Adipose tissue (tissue), 3 donors: ENCODE data around the gene SLC39A11. TPM values are rescaled to one million over a fixed set of nuclear protein-coding genes. Genes with fewer than 3 reads are reported as not detected.
"Not testable (repeated sequence)": the region's sequence is repeated elsewhere in the genome, so short reads cannot be mapped to it uniquely, and the experiment has no call there.

Source experiments
- H3K27ac ChIP-seq: one replicate; pipeline ENCODE4 v1.5.1; 2013; ENCODE audit warnings: low read depth, low read length
- WGBS, 3 donors: extraction: QIAGEN DNeasy Blood & Tissue Kit; methylation state at CpG; one replicate each; pipeline ENCODE4 v1.1.7; 2013; 5-methylcytosine and 5-hydroxymethylcytosine counted together
- polyA plus RNA-seq, 3 donors: library from polyadenylated mRNA; stranded (reverse); fragments of 200-250 nt; gene quantifications; one replicate each; pipeline ENCODE4 v1.2.3, GENCODE V29; 2013
- donor health status: healthy with polysubstance abuse.
- donor health status: Bipolar disorder and iron deficiency.
- donor health status: healthy.

Gene SLC39A11
- polyA plus RNA-seq, 3 donors = 6.1 to 19.4 (median 7.6) TPM

DNA sequence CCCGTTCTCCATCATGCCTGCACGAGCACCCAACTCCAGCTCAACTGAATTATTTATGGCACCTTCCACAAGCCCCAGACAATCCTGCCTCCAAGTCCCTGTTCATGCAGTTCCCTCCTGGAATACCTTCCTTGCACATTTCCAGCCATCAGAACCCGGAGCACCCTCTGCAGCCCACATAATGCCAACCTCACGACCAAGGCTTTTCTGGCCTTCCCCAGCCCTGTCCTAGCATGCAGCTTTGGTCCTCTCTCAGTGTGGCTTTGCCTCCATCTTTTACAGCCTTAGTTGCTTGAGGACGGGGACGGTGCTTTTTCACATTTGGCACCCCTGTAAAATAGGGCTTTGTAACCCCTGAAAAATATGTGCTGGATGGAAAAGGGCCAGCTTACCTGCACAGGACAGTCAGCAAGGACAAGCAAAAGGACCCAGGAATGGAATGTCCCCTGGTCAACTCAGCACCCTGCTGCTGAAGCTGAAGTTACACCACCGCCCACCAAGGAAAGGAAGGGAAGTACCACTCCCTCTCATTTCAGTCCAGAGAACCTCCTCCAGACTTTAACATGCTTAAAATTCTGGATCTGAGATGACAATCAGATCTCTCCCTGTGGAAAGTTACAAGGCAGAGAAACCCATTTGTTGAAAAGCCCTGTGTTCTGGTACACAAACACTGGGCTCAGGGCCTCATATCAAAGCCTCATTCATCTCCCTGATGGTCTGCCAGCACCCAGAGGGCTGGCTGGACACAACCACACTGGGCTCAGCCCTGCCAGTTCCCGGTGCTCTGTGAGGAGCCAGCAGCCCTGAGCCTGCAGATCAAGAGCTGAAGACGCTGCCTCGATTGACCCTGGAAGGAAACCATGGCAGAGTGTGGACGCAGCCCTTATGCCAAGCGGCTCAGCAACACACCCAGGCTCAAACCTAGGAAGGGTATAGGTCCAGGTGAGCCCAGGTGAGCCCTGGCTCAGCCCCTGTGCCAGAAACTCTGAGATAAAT is 2.9 kb downstream of the SLC39A11 start:
- H3K27ac ChIP-seq = no peak overlapping the region

DNA sequence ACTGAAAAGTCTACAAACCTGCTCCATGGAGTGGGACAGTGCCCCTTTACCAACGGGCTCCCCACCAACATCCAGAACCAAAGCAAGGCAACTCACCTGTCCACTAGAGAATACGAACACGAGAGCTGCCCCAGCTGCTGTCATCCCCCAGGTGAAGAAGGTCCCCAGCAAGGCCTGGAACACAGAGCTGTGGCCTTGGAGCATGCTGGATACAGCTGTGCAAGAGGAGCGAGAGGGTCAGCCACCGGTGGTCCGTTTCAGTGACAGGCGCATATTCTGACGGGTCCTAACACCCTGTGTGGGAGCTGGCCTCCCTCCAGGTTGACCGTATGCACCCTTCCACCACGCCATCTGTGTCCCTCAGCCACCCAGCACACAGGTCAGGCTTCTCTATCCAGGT is 3.9 kb downstream of the SLC39A11 start:
- 85 to 95% (median 90%) methylated on average over 10 of the region's 10 CpGs for WGBS, 3 donors
- H3K27ac ChIP-seq = no peak overlapping the region

More for the DNA sequence above, 2.9 kb downstream of the SLC39A11 start:
- WGBS, 3 donors = 76 to 84% (median 78%) methylated on average over 12 of the region's 12 CpGs

DNA sequence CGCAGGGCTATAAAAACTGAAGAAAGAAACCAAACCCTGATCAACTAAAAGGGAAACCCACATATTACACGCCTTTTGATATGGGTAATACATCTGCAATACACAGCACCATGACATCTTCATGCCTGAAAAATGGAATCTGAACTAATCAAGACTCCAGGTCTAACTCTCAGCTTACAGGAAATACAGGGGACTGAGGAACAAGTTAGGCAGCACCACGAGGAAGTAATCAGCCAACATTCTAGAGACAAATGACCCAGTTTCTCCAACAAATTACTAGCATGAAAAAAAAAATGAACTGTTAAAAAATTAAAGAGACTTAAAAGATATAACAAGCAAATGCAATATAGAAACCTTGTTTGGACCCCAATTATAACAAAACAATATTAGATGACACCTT is 9.1 kb downstream of the SLC39A11 start:
- no peak overlapping the region for H3K27ac ChIP-seq
- WGBS, 3 donors = 44 to 57% (median 50%) methylated on average over 3 of the region's 3 CpGs

DNA sequence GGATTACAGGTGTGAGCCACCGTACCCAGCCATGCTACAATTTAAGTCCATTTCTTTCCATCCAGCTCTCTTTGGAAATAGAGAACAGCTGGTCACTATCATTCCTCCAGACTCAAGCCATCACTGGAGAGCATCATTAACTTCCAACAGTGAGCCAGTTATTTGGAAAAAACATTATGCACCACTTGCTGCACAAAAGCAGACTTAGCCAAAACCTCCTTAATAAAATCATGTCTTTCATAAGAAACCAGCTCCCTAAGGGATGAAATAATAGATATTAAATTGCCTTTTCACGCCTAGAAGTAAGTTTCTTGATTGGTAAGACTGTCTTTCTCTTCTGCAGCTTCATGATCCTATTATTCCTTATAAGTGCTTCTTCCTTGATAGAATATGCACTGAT is 17.9 kb downstream of the SLC39A11 start:
- WGBS, 3 donors = 78 to 89% (median 86%) methylated on average over 2 of the region's 2 CpGs

DNA sequence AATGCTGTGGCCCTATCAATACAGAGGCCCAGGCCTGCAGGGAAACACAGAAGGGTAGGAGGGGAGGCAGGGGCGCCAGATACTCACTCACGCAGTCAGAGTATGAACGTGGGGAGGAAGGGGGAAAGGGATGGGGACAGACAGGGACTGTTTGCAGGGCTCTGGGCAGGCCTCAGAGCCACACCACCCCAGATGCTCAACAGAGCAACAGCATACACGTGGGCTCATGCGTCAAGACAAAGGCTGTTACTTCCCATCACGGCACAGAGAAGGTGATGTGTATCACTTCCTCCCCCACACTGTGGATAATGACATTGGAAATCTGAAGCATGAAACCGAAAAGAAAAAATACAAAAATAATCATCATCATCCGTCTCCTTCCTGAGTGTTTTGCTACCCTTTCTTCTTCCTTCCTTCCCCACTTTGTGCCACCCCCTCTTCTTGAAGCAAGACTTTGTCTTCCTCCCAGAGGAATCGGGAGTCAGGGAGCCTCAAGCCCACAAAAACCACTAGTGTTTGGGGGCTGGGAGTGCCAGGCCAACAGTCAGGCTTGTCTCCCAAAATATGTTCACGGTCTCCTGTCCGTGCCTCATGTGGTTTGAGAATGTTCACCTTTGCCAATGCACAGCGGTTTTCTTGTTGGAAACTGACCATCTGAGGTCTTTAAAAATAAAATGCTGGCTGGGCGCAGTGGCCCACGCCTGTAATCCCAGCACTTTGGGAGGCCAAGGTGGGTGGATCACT is 20.1 kb downstream of the SLC39A11 start:
- H3K27ac ChIP-seq = no peak overlapping the region
- WGBS, 3 donors = 66 to 87% (median 71%) methylated on average over 14 of the region's 14 CpGs

More for the DNA sequence above, 17.9 kb downstream of the SLC39A11 start:
- H3K27ac ChIP-seq = no peak overlapping the region

DNA sequence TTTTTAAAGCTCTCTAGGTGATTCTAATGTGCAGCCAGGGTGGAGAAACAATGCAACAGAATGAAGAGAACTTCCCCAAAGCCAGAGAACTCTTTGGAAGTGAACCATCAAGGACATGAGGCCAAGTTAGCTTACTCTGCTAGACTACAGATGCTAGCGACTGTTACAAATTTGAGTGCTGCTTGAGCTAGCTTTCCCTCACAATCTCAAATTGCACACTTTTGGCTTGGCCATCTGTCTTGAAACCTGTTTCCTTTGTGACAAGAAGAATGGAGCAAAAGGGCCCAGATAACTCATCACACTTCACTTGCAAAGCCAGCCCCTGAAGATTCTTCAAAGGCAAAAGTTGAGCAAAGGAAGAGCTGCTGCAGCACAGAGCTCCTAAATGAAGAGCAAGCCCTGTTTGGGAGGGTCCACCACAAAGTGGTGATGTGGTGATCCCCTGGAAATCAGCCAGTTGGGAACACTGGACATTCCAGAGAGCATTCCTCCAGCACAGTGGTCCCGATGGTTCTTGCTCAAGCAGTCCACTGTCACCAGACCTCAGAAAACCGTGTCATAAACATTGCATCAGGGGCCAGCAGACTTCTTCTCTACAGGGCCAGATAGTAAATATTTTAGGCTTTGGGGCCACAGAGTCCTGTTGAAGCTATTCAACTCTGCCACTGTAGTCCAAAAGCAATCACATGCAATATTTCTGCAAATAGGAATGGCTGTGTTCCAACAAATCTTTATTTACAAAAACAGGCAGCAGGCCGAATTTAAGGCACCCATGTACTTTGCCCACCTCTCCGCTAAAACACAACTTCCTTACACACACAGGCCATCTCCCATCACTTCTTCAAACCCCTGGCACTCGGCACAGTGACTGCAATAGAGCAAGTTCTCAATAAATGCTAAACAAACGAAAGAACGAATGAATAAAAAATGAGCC is 21.2 kb downstream of the SLC39A11 start:
- no peak overlapping the region for H3K27ac ChIP-seq
- 68 to 88% (median 70%) methylated on average over 8 of the region's 8 CpGs for WGBS, 3 donors

DNA sequence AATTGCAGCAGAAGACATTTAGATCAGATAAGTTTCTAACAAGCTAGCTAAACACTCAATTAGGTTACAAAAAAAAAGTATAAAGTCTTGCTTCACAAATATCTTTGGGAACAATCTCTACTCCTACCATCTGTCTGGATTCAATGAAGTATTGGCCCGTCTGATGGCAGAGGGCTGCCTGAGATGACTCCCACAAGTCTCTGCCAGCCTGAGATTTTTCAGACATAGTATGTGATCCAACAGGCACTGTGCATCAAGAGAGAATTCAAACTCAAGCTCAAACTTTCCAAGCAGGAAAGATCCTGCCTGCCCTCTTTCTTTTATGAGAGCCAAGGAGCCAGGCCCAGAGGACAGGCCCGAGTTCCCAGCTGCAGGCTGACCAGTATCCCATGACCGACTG is 22.6 kb downstream of the SLC39A11 start:
- 60 to 97% (median 91%) methylated on average over 3 of the region's 3 CpGs for WGBS, 3 donors
- H3K27ac ChIP-seq = no peak overlapping the region

DNA sequence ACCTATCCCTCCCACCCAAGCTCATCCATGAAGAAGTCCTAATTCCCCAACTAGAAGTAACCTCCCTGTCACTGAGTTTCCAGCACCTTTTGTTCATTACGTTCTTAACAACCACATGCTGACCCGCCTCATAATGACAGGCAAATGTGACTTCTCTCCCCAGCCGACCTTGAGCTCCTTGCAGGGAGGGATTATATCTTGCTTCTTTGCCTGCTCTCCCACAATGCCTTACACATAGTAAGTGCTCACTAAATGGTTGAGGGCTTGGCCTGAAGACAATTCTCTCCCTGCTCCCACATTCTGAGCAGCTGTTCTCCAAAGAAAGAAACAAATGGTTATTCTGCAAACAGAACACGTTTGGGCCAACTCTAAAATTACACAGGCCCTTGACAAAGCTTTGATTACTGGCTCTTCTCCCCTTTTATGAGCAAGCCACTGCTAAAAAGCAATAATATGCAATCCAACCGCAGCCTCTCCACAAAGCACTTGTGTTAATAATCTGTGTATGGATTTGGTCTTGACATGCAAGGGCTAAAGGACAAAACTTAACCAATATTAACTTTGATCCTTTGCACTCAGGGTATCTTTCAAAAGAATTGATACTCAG is 23.2 kb downstream of the SLC39A11 start:
- 65 to 73% (median 70%) methylated on average over 5 of the region's 5 CpGs for WGBS, 3 donors
- no peak overlapping the region for H3K27ac ChIP-seq

DNA sequence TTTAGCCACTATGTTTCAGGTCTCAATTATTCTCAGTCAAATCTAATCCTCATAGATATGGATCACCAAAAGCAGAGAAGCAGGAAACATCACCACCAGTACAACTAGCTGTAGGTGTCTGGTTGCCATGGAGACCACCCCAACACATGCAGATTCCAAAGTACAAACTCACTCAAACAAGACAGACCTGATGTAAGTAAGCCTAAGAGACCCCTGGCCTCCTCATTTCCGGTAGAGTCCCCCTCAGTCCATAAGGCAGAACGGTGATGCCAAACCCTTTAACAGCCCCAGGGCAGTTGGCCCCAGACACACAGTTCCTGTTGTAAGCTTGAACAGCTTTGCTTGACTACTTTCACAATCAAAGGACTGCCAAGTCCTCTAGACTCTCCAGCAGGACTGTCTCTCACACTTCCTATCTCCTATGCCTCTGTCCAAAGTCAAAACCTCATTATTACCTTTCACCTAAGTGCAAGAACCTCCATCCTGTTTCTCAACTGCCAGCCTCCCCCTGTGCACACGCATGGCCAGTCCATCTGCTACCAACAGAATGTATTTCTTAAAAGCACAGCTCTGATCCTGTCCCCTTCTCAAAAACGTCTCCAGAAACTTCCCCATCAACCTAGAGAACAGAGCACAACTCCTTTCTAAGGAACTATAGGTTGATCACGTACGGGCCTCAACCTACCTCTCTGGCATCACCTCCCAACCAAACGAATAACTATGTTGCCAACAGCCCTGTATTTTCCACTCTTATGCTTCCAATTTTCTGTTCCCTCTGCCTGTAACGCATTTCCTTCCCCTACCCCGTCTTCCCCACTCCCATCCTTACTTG is 23.9 kb downstream of the SLC39A11 start:
- WGBS, 3 donors = 55 to 83% (median 64%) methylated on average over 9 of the region's 9 CpGs
- no peak overlapping the region for H3K27ac ChIP-seq

DNA sequence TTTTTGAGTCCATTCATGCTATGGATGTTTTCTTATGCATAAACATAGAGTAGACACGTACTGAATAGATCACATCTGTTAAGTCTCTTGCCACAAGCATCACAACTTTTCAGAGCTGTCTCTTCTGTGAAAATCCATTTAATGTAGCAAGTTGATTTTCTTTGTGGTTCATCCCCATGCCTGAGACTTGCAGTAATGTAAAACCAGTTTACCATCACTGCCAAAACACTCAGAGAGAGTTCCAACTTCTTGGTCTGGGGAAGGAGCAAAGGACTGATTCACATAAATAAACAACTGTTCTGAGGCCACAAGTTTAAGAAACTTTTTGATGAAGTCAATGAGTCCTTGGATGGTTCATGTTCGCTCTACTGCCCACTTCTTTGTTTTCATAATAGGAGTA is 24.8 kb downstream of the SLC39A11 start:
- not testable (repeated sequence) for H3K27ac ChIP-seq
- WGBS, 3 donors = 85 to 87% (median 86%) methylated on average over 2 of the region's 2 CpGs

DNA sequence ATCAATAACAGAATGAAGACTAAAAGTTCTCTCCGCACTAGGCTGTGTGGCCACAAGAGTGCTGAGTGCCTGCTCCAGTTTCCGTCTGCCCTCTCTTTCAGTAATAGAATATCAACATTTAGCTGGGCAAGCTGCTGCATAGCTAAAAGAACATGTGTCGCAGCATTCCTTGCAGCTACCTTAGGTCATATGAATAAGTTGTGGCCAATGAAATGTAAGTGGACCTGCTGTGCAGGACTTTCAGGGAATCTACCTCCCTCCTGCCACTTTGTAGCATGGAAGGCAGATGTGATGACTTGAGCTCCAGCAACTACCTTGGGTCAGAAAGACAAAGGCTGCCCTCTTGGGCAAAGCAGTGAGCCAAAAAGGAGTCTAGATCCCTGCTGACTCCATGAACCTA is 25.4 kb downstream of the SLC39A11 start:
- H3K27ac ChIP-seq = no peak overlapping the region
- WGBS, 3 donors = 97 to 99% (median 99%) methylated on average over 3 of the region's 3 CpGs

DNA sequence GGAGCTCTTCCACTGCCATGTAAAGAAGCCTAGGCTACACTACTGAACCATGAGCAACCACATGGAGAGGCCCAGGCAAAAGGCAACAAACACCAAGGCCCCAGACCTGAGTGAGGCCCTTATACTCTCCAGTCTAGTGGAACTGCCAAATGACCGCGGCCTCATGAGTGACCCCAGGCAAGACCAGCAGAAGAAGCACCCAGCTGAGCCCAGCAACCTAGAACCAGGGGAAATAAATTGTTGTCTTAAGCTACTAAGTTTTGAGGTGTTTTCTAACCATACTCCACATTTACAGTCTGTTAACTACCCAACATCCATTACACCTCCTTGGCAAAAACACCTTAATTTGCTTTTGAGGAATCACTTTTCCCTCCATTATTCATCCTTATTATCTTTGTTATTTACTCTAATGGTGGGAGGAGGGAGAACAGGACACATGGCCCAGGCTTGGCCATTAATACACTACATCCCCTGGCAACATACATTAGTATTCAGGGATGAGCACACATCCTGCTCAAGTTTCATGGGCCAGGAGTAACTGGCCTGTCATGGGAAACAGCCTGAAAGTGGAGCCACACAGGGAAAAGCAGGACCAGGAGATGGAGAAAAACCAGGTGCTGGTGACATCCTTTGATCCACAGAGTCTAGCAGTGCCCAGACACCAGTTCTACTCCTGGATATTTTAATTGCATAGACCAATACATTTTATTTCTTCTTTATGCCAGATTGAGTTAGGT is 26.2 kb downstream of the SLC39A11 start:
- no peak overlapping the region for H3K27ac ChIP-seq
- WGBS, 3 donors = 97 to 100% (median 100%) methylated on average over 2 of the region's 2 CpGs

DNA sequence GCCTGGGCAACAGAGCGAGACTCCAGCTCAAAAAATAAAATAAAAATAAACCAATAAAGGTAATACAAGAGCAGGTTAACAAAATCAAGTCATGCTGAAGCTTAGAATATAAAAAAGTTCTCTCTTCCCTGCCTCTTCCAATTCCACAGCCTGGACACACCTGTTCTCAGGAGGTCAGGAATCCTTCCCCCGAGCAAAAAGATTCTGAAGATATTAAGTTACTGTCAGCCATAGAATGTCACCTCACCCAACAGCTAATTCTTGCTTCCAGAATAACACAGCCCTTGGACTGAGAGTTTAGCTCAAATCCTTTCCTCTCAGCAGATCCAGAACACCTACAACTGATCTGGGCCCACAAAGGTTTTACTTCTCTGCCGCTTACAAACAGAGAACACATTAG is 27.1 kb downstream of the SLC39A11 start:
- 96 to 100% (median 97%) methylated on average over 3 of the region's 3 CpGs for WGBS, 3 donors
- H3K27ac ChIP-seq = no peak overlapping the region

DNA sequence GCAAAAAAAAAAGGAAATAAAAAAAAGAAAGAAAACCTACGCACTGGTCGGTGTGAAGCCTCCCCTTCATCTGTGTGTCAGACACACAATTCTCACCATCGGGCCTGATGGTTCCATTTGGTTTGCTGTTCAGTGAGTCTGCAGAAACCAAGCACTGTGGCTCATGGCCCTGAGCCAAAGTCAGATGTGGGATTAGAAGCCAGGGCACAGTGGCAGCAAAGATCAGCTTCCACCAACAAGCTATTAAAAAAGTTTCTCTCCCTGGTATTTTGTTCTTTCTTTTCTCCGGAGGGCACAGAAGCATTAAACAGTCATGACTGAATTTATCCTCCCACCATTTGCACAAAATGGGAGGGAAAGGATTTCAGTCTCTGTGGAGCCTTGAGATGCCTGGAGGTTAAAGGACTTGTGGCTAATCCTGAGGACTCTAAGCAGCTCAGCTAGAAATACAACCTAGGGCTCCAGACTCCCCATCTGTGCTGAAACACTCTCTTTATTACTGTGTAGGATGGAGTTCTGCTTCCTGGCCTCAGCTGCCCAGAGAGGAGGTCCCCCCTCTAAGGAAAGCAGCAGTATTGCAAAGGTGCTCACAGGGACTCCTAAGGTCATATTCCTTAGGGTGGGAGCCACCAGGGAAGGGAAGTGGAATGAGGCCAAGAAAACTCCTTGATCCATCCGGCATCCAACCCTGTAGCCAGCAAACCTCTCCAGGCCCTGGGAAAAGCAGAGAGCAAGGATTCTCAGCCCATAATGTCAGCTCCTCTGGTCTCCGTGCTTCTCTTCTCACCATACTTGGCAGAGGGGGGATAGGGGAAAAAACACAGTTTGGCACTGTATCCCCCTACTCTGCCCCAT is 28.2 kb downstream of the SLC39A11 start:
- H3K27ac ChIP-seq = no peak overlapping the region
- WGBS, 3 donors = 56 to 66% (median 58%) methylated on average over 6 of the region's 6 CpGs

DNA sequence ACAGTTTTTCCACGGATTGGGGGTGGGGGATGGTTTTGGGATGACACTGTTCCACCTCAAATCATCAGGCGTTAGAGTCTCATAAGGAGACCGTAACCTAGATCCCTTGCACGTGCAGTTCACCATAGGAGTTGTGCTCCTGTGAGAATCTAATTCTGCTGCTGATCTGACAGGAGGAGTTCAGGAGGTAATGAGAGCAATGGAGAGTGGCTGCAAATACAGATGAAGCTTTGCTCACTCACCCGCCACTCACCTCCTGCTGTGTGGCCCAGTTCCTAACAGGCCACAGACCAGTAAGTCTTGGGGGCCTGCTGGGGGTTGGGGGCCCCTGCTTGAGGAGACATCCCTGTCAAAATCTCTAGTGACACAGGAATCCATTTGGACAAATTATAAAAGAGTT is 29.8 kb downstream of the SLC39A11 start:
- 70 to 93% (median 76%) methylated on average over 5 of the region's 5 CpGs for WGBS, 3 donors
- no peak overlapping the region for H3K27ac ChIP-seq

DNA sequence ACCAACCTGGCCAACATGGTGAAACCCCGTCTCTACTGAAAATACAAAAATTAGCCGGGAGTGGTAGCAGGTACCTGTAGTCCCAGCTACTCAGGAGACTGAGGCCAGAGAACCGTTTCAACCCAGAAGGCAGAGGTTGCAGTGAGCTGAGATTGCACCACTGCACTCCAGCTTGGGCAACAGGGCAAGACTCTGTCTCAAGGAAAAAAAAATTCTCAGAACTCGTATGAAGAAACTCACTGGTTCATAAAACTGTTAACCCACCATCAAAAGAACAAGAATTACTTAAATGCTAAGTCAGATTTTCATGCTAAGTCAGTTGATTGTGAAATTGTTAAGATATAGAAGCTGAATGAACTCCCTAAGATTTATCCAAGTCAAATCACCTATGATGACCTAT is 31.3 kb downstream of the SLC39A11 start:
- 56 to 94% (median 61%) methylated on average over 4 of the region's 4 CpGs for WGBS, 3 donors
- H3K27ac ChIP-seq = no peak overlapping the region
